ENCODE results near the gene TRAF7. TPM values are rescaled to one million over a fixed set of nuclear protein-coding genes. Genes with fewer than 3 reads are reported as not detected.
A peak's percentile ranks its signal among the peaks of the same experiment; 100 is the strongest.

Gene TRAF7
- total RNA-seq, 2 experiments from 2014 or later = 19.9 to 24.0 TPM

- Histone ChIP-seq H3K9me3 (ENCODE audit: control insufficient read depth in 1 of 2, insufficient read depth in 1 of 2, low read length in 2 of 2) (peaks cover 0 to 16% of the 10 kb centered on the region in 2 experiments), H3K27ac (ENCODE audit: low read depth in 1 of 2, low read length in 2 of 2) (no peak overlapping the region), H3K4me1 (ENCODE audit: insufficient read depth, low read length) (peaks cover 20% of the 10 kb centered on the region), H3K27me3 (ENCODE audit: control insufficient read depth in 1 of 2, insufficient read depth in 2 of 2, low read length in 2 of 2) (peaks cover 31% of the 10 kb centered on the region in 2 experiments), H3K4me3 (ENCODE audit: low read length) (no peak overlapping the region), H3K36me3 (ENCODE audit: insufficient read depth, low read length) (no peaks in the 10 kb centered on the region)
- no peak overlapping the region for H3K27ac Mint-ChIP-seq
- TF ChIP-seq CTCF (IDR thresholded peaks at IDR 0.05) = peak; percentile 53
- no peaks in the 10 kb centered on the region for H3K36me3 Mint-ChIP-seq (ENCODE audit: low read depth)
- H3K27me3 Mint-ChIP-seq = peaks cover 27% of the 10 kb centered on the region
- intact Hi-C loops (cut with DNase I, micrococcal nuclease) = loop anchor here (1.0 to 10.0 kb wide), 5 partner anchors 58 to 306 kb away; partner anchors contain the start of gene CCNF (in 1 of the 2)
- peak; percentile 82 for ATAC-seq (ENCODE audit: poor library complexity)
- peak; percentile 24 to 83 (median 49) for DNase-seq
- ChIA-PET POLR2A (interaction anchor here (1.0 to 2.4 kb wide), 6 partner anchors 20 to 319 kb away, joined by 3 to 11 read pairs (median 8); partner anchors contain the start of genes ATP6V0C, ECI1, PGP and TRAF7), CTCF (interaction anchor here (0.6 to 2.0 kb wide), 11 partner anchors 9 to 306 kb away, joined by 3 to 17 read pairs (median 3); partner anchors contain the start of genes ABCA3, ECI1 and MLST8)
- H3K4me1 Mint-ChIP-seq (ENCODE audit: low read depth) = peaks cover 10% of the 10 kb centered on the region
- no peaks in the 10 kb centered on the region for H3K9me3 Mint-ChIP-seq
- peak overlapping the region; percentile 75 for H3K4me3 Mint-ChIP-seq
Measured at GRCh38 chr16:2194852-2195321, 39.3 kb downstream of the TRAF7 start.

- no peak for TF ChIP-seq CTCF (IDR thresholded peaks at IDR 0.05)
- H3K36me3 Mint-ChIP-seq (ENCODE audit: low read depth) = no peaks in the 10 kb centered on the region
- Histone ChIP-seq H3K36me3 (ENCODE audit: insufficient read depth, low read length) (no peaks in the 10 kb centered on the region), H3K9me3 (ENCODE audit: control insufficient read depth in 1 of 2, insufficient read depth in 1 of 2, low read length in 2 of 2) (peaks cover 0 to 16% of the 10 kb centered on the region in 2 experiments), H3K27ac (ENCODE audit: low read depth in 1 of 2, low read length in 2 of 2) (no peak overlapping the region), H3K27me3 (ENCODE audit: control insufficient read depth in 1 of 2, insufficient read depth in 2 of 2, low read length in 2 of 2) (peaks cover 31% of the 10 kb centered on the region in 2 experiments), H3K4me1 (ENCODE audit: insufficient read depth, low read length) (peaks cover 20% of the 10 kb centered on the region), H3K4me3 (ENCODE audit: low read length) (no peak overlapping the region)
- ChIA-PET CTCF (interaction anchor here (0.9 to 2.0 kb wide), 10 partner anchors 9 to 305 kb away, joined by 3 to 17 read pairs (median 3); partner anchors contain the start of genes ABCA3, ECI1 and MLST8), POLR2A (interaction anchor here (1.0 to 2.4 kb wide), 5 partner anchors 19 to 319 kb away, joined by 4 to 11 read pairs (median 9); partner anchors contain the start of genes ATP6V0C, ECI1, PGP and TRAF7)
- no peak overlapping the region for H3K27ac Mint-ChIP-seq
- intact Hi-C loops (cut with DNase I, micrococcal nuclease) = loop anchor here (1.0 to 10.0 kb wide), 5 partner anchors 57 to 306 kb away; partner anchors contain the start of gene CCNF (in 1 of the 2)
- ATAC-seq (ENCODE audit: poor library complexity) (peak; percentile 15), DNase-seq (peak in 1 of 14 experiments; percentile 25)
- H3K9me3 Mint-ChIP-seq = no peaks in the 10 kb centered on the region
- peaks cover 27% of the 10 kb centered on the region for H3K27me3 Mint-ChIP-seq
- peak overlapping the region; percentile 75 for H3K4me3 Mint-ChIP-seq
- peaks cover 10% of the 10 kb centered on the region for H3K4me1 Mint-ChIP-seq (ENCODE audit: low read depth)
Measured at GRCh38 chr16:2195322-2196161, 40.0 kb downstream of the TRAF7 start.

GRCh38 chr16:2196162-2196980, 40.8 kb downstream of the TRAF7 start, which contains the start of gene CASKIN1:
Gene CASKIN1, minus strand, starts transcription at chr16:2196605. Its CDS starts 173 bp downstream, at chr16:2196432.
- Histone ChIP-seq H3K27me3 (ENCODE audit: control insufficient read depth in 1 of 2, insufficient read depth in 2 of 2, low read length in 2 of 2) (peaks cover 31% of the 10 kb centered on the region in 2 experiments), H3K4me3 (ENCODE audit: low read length) (no peak within 1 kb of the TSS), H3K4me1 (ENCODE audit: insufficient read depth, low read length) (peaks cover 20% of the 10 kb centered on the region), H3K27ac (ENCODE audit: low read depth in 1 of 2, low read length in 2 of 2) (no peak within 1 kb of the TSS), H3K36me3 (ENCODE audit: insufficient read depth, low read length) (no peaks in the 10 kb centered on the region), H3K9me3 (ENCODE audit: control insufficient read depth in 1 of 2, insufficient read depth in 1 of 2, low read length in 2 of 2) (peaks cover 0 to 16% of the 10 kb centered on the region in 2 experiments)
- peaks cover 27% of the 10 kb centered on the region for H3K27me3 Mint-ChIP-seq
- no peak within 1 kb of the TSS for H3K27ac Mint-ChIP-seq
- intact Hi-C loops (cut with DNase I, micrococcal nuclease) = loop anchor here in 1 of 2 experiments (5.0 to 10.0 kb wide), 3 partner anchors 138 to 291 kb away; partner anchors contain the start of gene CCNF
- no peaks in the 10 kb centered on the region for H3K36me3 Mint-ChIP-seq (ENCODE audit: low read depth)
- ATAC-seq (ENCODE audit: poor library complexity) (peak; percentile 50), DNase-seq (peak in 3 of 14 experiments; percentile 21 to 61 (median 58))
- H3K9me3 Mint-ChIP-seq = no peaks in the 10 kb centered on the region
- TF ChIP-seq CTCF (IDR thresholded peaks at IDR 0.05) = no peak
- peak within 1 kb of the TSS; percentile 30 for H3K4me3 Mint-ChIP-seq
- peaks cover 10% of the 10 kb centered on the region for H3K4me1 Mint-ChIP-seq (ENCODE audit: low read depth)
- ChIA-PET POLR2A (interaction anchor here (0.7 to 2.4 kb wide), 2 partner anchors 18 kb away, joined by 3 to 11 read pairs; partner anchors contain the start of gene PGP), CTCF (no interaction called here)

Data from CD4-positive, alpha-beta T cell (primary cell).